HCT116 (cell line): Measurements from ENCODE around the gene ARFGAP3. TPM values are rescaled to one million over a fixed set of nuclear protein-coding genes. Genes with fewer than 3 reads are reported as not detected.
A peak's percentile ranks its signal among the peaks of the same experiment; 100 is the strongest.

ENCODE experiments used
- ATAC-seq: fragments of 200-7000 bp; cut with Tn5 transposase; 2 replicates; pipeline ENCODE4 v1.9.1; 2020; ENCODE audit warnings: mild to moderate bottlenecking, moderate library complexity
- BruUV-seq: library from RNA; stranded (reverse); fragments of 400-500 nt; replicated peaks from 2 replicates; lab custom pipeline; 2021; lab: Mats Ljungman, UMichigan
- CTCF ChIA-PET: fragments of 300-600 bp; sonication (Branson Sonifier 250); formaldehyde crosslinking; loops from one replicate; lab custom pipeline; 2021; ENCODE audit warnings: antibody characterized with exemption; lab: Charles Lee
- POLR2A ChIA-PET: fragments of 300-600, 350-600 bp; sonication (Branson Sonifier 250); formaldehyde crosslinking; loops from one replicate; lab custom pipeline; 2021; ENCODE audit warnings: antibody characterized with exemption; lab: Charles Lee
- RAD21 ChIA-PET, 2 experiments: fragments of 300-600 bp; sonication (Branson Sonifier 250); formaldehyde crosslinking; loops; one replicate each; lab custom pipeline; 2023; ENCODE audit warnings: low total read pairs in 2 of 2; ENCODE audit not compliant: uncharacterized antibody in 2 of 2, unreplicated experiment in 2 of 2, low non-redundant PET in 1 of 2; lab: Charles Lee
- DNase-seq: peaks from one replicate; pipeline ENCODE4 v3.0.0-alpha.2; 2010; ENCODE audit warnings: low read depth, low spot score
- H2AFZ ChIP-seq: fragments of 200-600 bp; shearing (Covaris generic), sonication (generic); 2 replicates; pipeline ENCODE4 v1.6.1; 2017; ENCODE audit warnings: low read depth, mixed run types, mixed read lengths, antibody characterized with exemption, low read length; ENCODE audit not compliant: poor library complexity, severe bottlenecking
- H3K27ac ChIP-seq: 2 replicates; pipeline ENCODE4 v1.5.1; 2012; ENCODE audit warnings: low read depth, low read length
- H3K27me3 ChIP-seq: fragments of 200-600 bp; sonication (generic); 2 replicates; pipeline ENCODE4 v1.6.1; 2016; ENCODE audit warnings: mixed run types, low read length, mixed read lengths; ENCODE audit not compliant: insufficient read depth
- H3K36me3 ChIP-seq, 2 experiments: fragments of 200-500 bp in 1 of 2; fragments of 200-600 bp in 1 of 2; sonication (Bioruptor generic) in 1 of 2; sonication (generic) in 1 of 2; 2 replicates each; pipeline versions ENCODE4 v1.5.1 to v1.6.1; 2014 to 2016; ENCODE audit warnings: low read length in 2 of 2, inconsistent platforms in 1 of 2, mixed read lengths in 1 of 2, mixed run types in 1 of 2; ENCODE audit not compliant: insufficient read depth in 2 of 2, control insufficient read depth in 1 of 2
- H3K4me1 ChIP-seq, 2 experiments: fragments of 200-600 bp in 1 of 2; sonication (generic) in 1 of 2; 2 replicates each; pipeline versions ENCODE4 v1.5.1 to v1.6.1; 2012 to 2017; ENCODE audit warnings: low read length in 2 of 2, inconsistent platforms in 1 of 2, mild to moderate bottlenecking in 1 of 2, mixed read lengths in 1 of 2, mixed run types in 1 of 2, moderate library complexity in 1 of 2; ENCODE audit not compliant: insufficient read depth in 2 of 2, control insufficient read depth in 1 of 2
- H3K4me2 ChIP-seq: fragments of 200-600 bp; sonication (generic); 2 replicates; pipeline ENCODE4 v1.6.1; 2017; ENCODE audit warnings: mixed run types, low read length, mixed read lengths
- H3K4me3 ChIP-seq, 2 experiments: fragments of 200-600 bp in 1 of 2; sonication (generic) in 1 of 2; replicated peaks in 1 of 2; 2 replicates each; pipeline ENCODE4 v1.5.1; 2011 to 2016; ENCODE audit warnings: low read length in 2 of 2, control low read depth in 1 of 2, low read depth in 1 of 2, mild to moderate bottlenecking in 1 of 2, mixed read lengths in 1 of 2, mixed run types in 1 of 2
- H3K79me2 ChIP-seq: fragments of 200-600 bp; sonication (generic); 2 replicates; pipeline ENCODE4 v1.6.1; 2017; ENCODE audit warnings: mild to moderate bottlenecking, mixed run types, low read length, moderate library complexity, mixed read lengths; ENCODE audit not compliant: insufficient read depth
- H3K9ac ChIP-seq: fragments of 200-600 bp; sonication (generic); 2 replicates; pipeline ENCODE4 v1.6.1; 2016; ENCODE audit warnings: low read length, mixed read lengths
- H3K9me2 ChIP-seq: fragments of 200-600 bp; sonication (generic), shearing (Covaris generic); 2 replicates; pipeline ENCODE4 v1.6.1; 2017; ENCODE audit warnings: mixed run types, mild to moderate bottlenecking, moderate library complexity; ENCODE audit not compliant: insufficient read depth
- H3K9me3 ChIP-seq, 2 experiments: fragments of 200-500 bp in 1 of 2; fragments of 200-600 bp in 1 of 2; sonication (Bioruptor generic) in 1 of 2; sonication (generic) in 1 of 2; 2 replicates each; pipeline ENCODE4 v1.6.1; 2014 to 2017; ENCODE audit warnings: low read length in 2 of 2, mixed read lengths in 2 of 2, inconsistent platforms in 1 of 2, low read depth in 1 of 2, mild to moderate bottlenecking in 1 of 2, mixed run types in 1 of 2, moderate library complexity in 1 of 2; ENCODE audit not compliant: control insufficient read depth in 1 of 2, insufficient read depth in 1 of 2
- H4K20me1 ChIP-seq: fragments of 200-600 bp; sonication (generic), shearing (Covaris generic); 2 replicates; pipeline ENCODE4 v1.6.1; 2017; ENCODE audit warnings: mixed run types, mild to moderate bottlenecking, moderate library complexity; ENCODE audit not compliant: insufficient read depth
- CBX3 ChIP-seq: IDR thresholded peaks from 2 replicates; pipeline ENCODE4 v1.6.1; 2012; ENCODE audit warnings: low read depth
- CEBPB ChIP-seq: IDR thresholded peaks from 2 replicates; pipeline ENCODE4 v1.6.1; 2012; ENCODE audit warnings: low read depth
- EZH2 ChIP-seq: fragments of 200-600 bp; sonication (generic); IDR thresholded peaks from 2 replicates; pipeline ENCODE4 v1.6.1; 2017; ENCODE audit warnings: antibody characterized with exemption, mixed run types
- FOSL1 ChIP-seq: IDR thresholded peaks from 2 replicates; pipeline ENCODE4 v1.6.1; 2012; ENCODE audit warnings: low read depth
- JUND ChIP-seq: IDR thresholded peaks from 2 replicates; pipeline ENCODE4 v1.6.1; 2012
- POLR2AphosphoS5 ChIP-seq: IDR thresholded peaks from 2 replicates; pipeline ENCODE4 v1.6.1; 2011; ENCODE audit warnings: mild to moderate bottlenecking, low read depth, low read length, moderate library complexity
- SIN3A ChIP-seq: IDR thresholded peaks from 2 replicates; pipeline ENCODE4 v1.6.1; 2012; ENCODE audit warnings: low read depth
- intact Hi-C: fragments of 100-400 bp; cut with micrococcal nuclease; formaldehyde crosslinking; loops from 2 replicates; pipeline ENCODE4 v1.10.0; 2022
- total RNA-seq: library from RNA; stranded (reverse); gene quantifications from one replicate; pipeline ENCODE4 v1.2.1, GENCODE V29; 2021; ENCODE audit not compliant: unreplicated experiment
- TF ChIP-seq, protein P1 (sequence below): IDR thresholded peaks from 2 replicates; pipeline ENCODE4 v1.6.1; 2012
- TF ChIP-seq, protein P2 (sequence below): IDR thresholded peaks from 2 replicates; pipeline ENCODE4 v1.6.1; 2011; ENCODE audit warnings: mild to moderate bottlenecking, low read length, moderate library complexity; ENCODE audit not compliant: insufficient replicate concordance; ENCODE audit errors: extremely low read depth

The ARFGAP3 gene
- total RNA-seq, 1 experiment from 2014 or later: 15.4 TPM

GRCh38 chr22:42863349-42863961, 6.4 kb upstream of the ARFGAP3 start (continued):
- no peak for TF ChIP-seq POLR2AphosphoS5
- TF ChIP-seq, protein P1, sequence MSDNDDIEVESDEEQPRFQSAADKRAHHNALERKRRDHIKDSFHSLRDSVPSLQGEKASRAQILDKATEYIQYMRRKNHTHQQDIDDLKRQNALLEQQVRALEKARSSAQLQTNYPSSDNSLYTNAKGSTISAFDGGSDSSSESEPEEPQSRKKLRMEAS: 0 out of 2 replicates have a peak, but pooled peaks have one; percentile 24

DNA sequence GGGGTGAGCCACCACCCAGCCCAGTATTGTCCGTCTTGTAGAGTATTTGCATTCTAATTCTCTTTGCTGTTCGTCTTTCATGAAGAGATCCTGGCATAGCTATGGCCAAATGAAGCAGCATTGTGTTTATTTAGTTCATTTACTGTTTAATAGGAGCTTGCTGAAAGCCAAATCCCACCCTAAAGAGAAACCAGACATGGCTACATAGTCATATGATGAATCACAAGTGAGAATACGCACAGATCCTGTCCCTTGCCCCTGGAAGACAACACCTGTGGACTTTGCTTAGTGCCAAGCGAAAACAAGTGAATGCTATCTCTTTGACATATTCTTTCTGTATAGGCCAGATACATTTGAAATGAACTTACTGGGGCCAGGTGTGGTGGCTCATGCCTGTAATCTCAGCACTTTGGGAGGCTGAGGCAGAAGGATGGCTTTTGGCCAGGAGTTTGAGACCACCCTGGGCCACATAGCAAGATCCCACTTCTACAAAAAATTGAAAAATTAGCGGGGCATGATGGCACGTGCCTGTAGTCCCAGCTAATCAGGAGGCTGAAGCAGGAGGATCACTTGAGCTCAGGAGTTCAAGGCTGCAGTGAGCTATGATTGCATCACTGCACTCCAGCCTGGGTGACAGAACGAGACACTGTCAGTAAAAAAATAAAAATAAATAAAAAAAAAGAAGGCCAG, 5.1 kb upstream of the ARFGAP3 start:
- ChIA-PET RAD21 (no interaction called here), CTCF (no interaction called here), POLR2A (interaction anchor here (0.6 kb wide), 2 partner anchors 104 to 285 kb away, joined by 3 read pairs; no protein-coding TSS in a partner anchor)
- intact Hi-C loops: loop anchor here (10.0 kb wide), 1 partner anchor 227 kb away; no protein-coding TSS in a partner anchor
- Histone ChIP-seq H3K27ac (no peak overlapping the region), H3K4me3 (no peak overlapping the region), H3K4me2 (peak overlapping the region; percentile 32), H4K20me1 (no peaks in the 10 kb centered on the region), H3K9ac (no peak overlapping the region), H3K36me3 (no peaks in the 10 kb centered on the region), H3K27me3 (no peaks in the 10 kb centered on the region), H2AFZ (no peak overlapping the region), H3K79me2 (no peaks in the 10 kb centered on the region), H3K4me1 (peaks cover 17 to 31% of the 10 kb centered on the region in 2 experiments)
- BruUV-seq: no TSS peak
- TF ChIP-seq CEBPB (no peak), SIN3A (no peak), EZH2 (no peak), CBX3 (no peak), FOSL1 (no peak), JUND (no peak)
- TF ChIP-seq, protein P2, sequence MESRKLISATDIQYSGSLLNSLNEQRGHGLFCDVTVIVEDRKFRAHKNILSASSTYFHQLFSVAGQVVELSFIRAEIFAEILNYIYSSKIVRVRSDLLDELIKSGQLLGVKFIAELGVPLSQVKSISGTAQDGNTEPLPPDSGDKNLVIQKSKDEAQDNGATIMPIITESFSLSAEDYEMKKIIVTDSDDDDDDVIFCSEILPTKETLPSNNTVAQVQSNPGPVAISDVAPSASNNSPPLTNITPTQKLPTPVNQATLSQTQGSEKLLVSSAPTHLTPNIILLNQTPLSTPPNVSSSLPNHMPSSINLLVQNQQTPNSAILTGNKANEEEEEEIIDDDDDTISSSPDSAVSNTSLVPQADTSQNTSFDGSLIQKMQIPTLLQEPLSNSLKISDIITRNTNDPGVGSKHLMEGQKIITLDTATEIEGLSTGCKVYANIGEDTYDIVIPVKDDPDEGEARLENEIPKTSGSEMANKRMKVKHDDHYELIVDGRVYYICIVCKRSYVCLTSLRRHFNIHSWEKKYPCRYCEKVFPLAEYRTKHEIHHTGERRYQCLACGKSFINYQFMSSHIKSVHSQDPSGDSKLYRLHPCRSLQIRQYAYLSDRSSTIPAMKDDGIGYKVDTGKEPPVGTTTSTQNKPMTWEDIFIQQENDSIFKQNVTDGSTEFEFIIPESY: no peak
- TF ChIP-seq, all 23 proteins: peak for 0
- ATAC-seq (no peak), DNase-seq (no peak)
- H3K9me3 ChIP-seq: no peaks in the 10 kb centered on the region
- H3K9me2 ChIP-seq: no peaks in the 10 kb centered on the region
